Upper lobe of right lung (tissue), 1 donor: ENCODE data around the gene GC. TPM values are rescaled to one million over a fixed set of nuclear protein-coding genes. Genes with fewer than 3 reads are reported as not detected.
"Not testable (repeated sequence)": the region's sequence is repeated elsewhere in the genome, so short reads cannot be mapped to it uniquely, and the experiment has no call there.

ENCODE experiments used
- ATAC-seq: fragments of 200-7000 bp; cut with Tn5 transposase; one replicate; pipeline ENCODE4 v1.9.1; 2020; ENCODE audit warnings: mild to moderate bottlenecking, moderate library complexity
- DNase-seq: peaks from one replicate; pipeline ENCODE4 v3.0.0-alpha.2; 2020
- H3K27ac ChIP-seq: fragments of 200-600 bp; one replicate; pipeline ENCODE4 v1.8.0; 2022
- H3K27me3 ChIP-seq: fragments of 200-600 bp; one replicate; pipeline ENCODE4 v1.8.0; 2022; ENCODE audit warnings: mild to moderate bottlenecking
- H3K36me3 ChIP-seq: fragments of 200-600 bp; one replicate; pipeline ENCODE4 v1.8.0; 2022
- H3K4me1 ChIP-seq: fragments of 200-600 bp; one replicate; pipeline ENCODE4 v1.8.0; 2022
- H3K4me3 ChIP-seq: fragments of 200-600 bp; one replicate; pipeline ENCODE4 v1.8.0; 2022; ENCODE audit warnings: mild to moderate bottlenecking
- H3K9me3 ChIP-seq: fragments of 200-600 bp; one replicate; pipeline ENCODE4 v1.8.0; 2022
- intact Hi-C: fragments of 100-400 bp; cut with DNase I; formaldehyde crosslinking; loops from one replicate; pipeline ENCODE4 v1.11.0; 2022
- total RNA-seq: library from RNA; stranded (reverse); fragmentation: NEBNext Ultra II Directional; extraction: Animal tissue kit (Norgen Biotek cat#: 25700); gene quantifications from one replicate; pipeline ENCODE4 v1.2.1, GENCODE V29; 2021
- TF ChIP-seq, protein P1 (sequence below): fragments of 200-600 bp; IDR thresholded peaks from one replicate; pipeline ENCODE4 v1.8.0; 2022; ENCODE audit warnings: antibody characterized with exemption
- donor health status: DM: no; HTN: yes; CAD: no; lungs with severe emphysema.

The GC gene
- total RNA-seq, 1 donor from 2014 or later = not detected

DNA sequence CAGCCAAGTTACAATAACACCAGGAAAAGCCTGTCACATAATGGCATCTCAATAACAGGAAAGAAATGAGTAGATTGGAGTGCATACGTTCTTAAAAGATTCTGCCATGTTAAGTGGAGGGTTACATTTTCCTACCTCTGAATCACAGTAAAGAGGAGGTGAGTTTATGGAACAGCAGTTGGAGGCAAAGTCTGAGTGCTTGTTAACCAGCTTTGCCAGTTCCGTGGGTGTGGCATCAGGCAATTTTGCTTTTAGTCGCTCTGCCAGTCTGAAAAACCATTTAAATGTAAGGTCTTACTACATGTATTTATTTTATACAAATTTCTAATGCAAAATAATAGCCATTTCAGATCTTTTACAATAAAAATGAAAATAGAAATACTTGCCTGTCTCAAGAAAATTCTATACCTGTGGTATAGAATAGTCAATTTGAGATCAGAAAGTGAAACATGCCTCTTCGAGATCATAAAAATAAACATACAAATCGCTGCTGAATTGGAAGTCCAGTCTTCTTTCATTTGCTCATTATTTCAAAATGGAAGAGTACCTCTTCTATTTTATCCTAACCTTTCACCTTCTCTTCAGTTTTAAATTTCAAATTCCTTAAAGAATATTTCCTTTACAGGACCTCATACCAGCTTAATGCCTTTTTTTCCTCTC is 31.4 kb downstream of the GC start:
- H3K27ac ChIP-seq = no peak overlapping the region
- H3K9me3 ChIP-seq = no peaks in the 10 kb centered on the region
- TF ChIP-seq, protein P1, sequence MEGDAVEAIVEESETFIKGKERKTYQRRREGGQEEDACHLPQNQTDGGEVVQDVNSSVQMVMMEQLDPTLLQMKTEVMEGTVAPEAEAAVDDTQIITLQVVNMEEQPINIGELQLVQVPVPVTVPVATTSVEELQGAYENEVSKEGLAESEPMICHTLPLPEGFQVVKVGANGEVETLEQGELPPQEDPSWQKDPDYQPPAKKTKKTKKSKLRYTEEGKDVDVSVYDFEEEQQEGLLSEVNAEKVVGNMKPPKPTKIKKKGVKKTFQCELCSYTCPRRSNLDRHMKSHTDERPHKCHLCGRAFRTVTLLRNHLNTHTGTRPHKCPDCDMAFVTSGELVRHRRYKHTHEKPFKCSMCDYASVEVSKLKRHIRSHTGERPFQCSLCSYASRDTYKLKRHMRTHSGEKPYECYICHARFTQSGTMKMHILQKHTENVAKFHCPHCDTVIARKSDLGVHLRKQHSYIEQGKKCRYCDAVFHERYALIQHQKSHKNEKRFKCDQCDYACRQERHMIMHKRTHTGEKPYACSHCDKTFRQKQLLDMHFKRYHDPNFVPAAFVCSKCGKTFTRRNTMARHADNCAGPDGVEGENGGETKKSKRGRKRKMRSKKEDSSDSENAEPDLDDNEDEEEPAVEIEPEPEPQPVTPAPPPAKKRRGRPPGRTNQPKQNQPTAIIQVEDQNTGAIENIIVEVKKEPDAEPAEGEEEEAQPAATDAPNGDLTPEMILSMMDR = no peak
- intact Hi-C loops = no loop called here
- H3K27me3 ChIP-seq = no peaks in the 10 kb centered on the region
- H3K36me3 ChIP-seq = no peaks in the 10 kb centered on the region
- no peaks in the 10 kb centered on the region for H3K4me1 ChIP-seq
- no peak for DNase-seq
- H3K4me3 ChIP-seq = no peak overlapping the region
- no peak for ATAC-seq

DNA sequence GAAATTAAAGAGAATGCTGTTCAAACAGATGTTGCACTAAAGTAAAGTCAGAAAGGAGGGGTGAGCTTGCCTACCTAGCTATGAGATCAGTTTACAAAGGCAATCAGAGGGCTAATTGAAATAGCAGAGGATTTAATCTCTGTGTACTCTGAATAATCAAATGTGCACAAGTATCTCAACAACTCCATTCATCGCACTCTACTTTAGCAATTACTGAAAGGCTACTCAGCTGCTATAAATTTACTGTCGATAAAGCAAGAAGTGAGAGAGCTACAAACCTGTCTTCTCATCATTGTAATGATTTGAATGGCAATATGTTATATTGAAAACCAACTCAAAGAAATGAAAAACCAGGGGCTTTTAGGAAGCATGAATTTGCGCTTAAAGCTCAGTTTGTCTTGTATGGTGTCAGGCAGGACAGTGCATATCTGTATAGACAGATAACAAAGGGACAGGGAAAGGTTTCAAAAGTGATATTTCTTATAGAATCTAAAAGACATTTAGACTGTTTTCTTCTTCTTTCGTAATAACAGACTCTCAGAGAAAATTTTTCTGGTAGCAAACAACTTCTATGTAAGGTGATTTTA is 34.8 kb downstream of the GC start:
- H3K27me3 ChIP-seq = no peaks in the 10 kb centered on the region
- H3K27ac ChIP-seq = no peak overlapping the region
- ATAC-seq (no peak), DNase-seq (no peak)
- TF ChIP-seq, protein P1 = no peak
- intact Hi-C loops = no loop called here
- no peaks in the 10 kb centered on the region for H3K36me3 ChIP-seq
- no peak overlapping the region for H3K4me3 ChIP-seq
- H3K4me1 ChIP-seq = no peaks in the 10 kb centered on the region
- no peaks in the 10 kb centered on the region for H3K9me3 ChIP-seq

DNA sequence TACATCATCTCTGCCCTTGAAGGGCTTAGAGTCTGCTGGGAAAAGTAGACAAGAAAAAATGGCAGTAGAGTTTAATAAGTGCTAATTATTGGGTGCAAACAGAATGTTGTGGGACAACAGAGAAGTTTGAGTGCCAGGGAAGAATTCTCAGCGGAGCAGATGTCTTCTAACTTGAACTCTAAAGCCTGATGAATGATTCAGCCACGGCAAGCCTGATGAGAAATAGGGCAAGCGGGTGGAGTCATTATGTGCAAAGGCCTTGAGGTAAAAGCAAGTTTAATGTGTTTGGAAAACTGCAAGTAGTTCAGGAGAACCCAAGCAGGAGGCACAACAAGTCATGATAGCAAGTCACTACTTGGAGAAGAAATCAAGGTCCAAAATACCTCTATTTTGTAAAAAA is 37.5 kb downstream of the GC start:
- H3K9me3 ChIP-seq = no peaks in the 10 kb centered on the region
- DNase-seq (no peak), ATAC-seq (no peak)
- H3K27ac ChIP-seq = no peak overlapping the region
- no peak overlapping the region for H3K4me3 ChIP-seq
- TF ChIP-seq, protein P1 = no peak
- H3K36me3 ChIP-seq = no peaks in the 10 kb centered on the region
- no peaks in the 10 kb centered on the region for H3K4me1 ChIP-seq
- intact Hi-C loops = no loop called here
- H3K27me3 ChIP-seq = no peaks in the 10 kb centered on the region

DNA sequence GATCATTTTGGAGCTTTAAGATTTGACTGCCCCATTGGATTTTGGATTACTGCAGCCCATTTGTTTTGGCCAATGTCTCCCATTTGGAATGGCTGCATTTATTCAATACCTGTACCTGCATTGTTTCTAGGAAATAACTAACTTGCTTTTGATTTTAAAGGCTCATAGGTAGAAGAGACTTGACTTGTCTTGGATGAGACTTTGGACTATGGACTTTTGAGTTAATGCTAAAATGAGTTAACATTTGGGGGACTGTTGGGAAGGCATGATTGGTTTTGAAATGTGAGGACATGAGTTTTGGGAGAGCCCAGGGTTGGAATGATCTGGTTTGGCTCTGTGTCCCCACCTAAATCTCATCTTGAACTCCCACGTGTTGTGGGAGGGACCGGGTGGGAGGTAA is 45.1 kb downstream of the GC start:
- H3K36me3 ChIP-seq, intact Hi-C loops, H3K27ac ChIP-seq, H3K9me3 ChIP-seq, H3K4me3 ChIP-seq, H3K4me1 ChIP-seq, H3K27me3 ChIP-seq, ATAC-seq, DNase-seq: not testable (repeated sequence)

DNA sequence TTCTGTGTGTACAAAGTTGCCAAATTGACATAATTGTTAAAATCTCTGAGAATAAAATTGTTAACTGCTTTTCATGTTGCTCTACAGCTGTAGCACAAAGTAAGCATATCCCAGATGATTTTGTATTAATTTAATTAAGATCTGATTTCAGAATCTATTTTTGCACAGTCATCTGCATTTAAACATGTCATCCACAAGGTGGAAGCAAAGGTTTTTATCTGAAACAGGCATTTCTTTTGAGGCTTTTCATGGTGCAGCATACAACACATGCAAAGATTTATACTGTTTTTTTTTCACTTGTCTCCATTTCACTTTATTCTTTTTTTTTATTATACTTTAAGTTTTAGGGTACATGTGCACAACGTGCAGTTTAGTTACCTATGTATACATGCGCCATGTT is 51.2 kb downstream of the GC start:
- intact Hi-C loops = no loop called here
- Histone ChIP-seq H3K36me3 (no peaks in the 10 kb centered on the region), H3K9me3 (no peaks in the 10 kb centered on the region), H3K4me3 (no peak overlapping the region), H3K27ac (no peak overlapping the region), H3K27me3 (no peaks in the 10 kb centered on the region), H3K4me1 (no peaks in the 10 kb centered on the region)
- DNase-seq (no peak), ATAC-seq (no peak)
- TF ChIP-seq, protein P1 = peak; percentile 36

DNA sequence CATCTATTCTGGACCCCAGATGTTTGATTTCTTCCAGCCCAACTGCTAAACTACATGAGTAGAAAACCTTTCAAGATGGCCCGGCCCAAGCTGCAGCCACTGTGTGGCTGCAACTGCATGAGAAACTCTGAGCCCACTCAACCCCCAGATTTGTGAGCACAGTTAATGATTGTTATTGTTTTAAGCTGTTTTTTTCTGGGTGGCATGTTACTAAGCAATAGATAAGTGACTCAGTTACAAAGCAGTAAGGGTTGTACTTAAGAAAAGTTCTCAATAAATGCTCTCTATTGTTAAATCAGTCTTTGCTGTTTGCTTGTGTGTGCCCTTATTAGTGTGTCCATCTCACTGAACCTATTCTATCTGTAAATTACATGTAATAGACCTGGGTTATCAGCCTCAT is 51.8 kb downstream of the GC start:
- Histone ChIP-seq H3K27ac (no peak overlapping the region), H3K4me3 (no peak overlapping the region), H3K27me3 (no peaks in the 10 kb centered on the region), H3K4me1 (no peaks in the 10 kb centered on the region), H3K36me3 (no peaks in the 10 kb centered on the region), H3K9me3 (no peaks in the 10 kb centered on the region)
- TF ChIP-seq, protein P1 = no peak
- no peak for DNase-seq
- intact Hi-C loops = no loop called here
- ATAC-seq = no peak
